ENCODE data around the gene ZC3H6. TPM values are rescaled to one million over a fixed set of nuclear protein-coding genes. Genes with fewer than 3 reads are reported as not detected.

ZC3H6 gene
- total and polyA plus RNA-seq, 2 of the 13 experiments (the other 11 are each of a cell fraction or from before 2014, with no cell fraction given): 0.71 to 0.93 TPM

DNA sequence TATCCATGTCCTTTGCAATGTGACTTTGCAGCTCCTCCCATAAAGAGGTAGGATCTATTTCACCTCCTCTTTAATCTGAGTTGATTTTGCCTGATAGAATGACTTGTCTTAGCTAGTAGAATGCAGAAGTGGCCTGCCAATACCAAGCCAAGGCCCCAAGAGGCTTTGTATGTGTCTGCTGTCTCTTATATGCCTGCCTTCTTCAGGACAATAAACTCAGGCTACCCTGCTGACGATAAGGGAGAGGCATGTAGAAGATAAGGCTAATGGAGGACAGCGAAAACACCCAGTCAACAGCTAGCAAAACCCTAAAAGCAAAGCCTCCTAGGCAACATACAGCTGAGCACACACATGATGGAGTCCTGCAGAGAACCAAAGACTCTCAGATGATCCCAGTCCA, 18.7 kb upstream of the ZC3H6 start:
- Histone ChIP-seq H3K9me3 (ENCODE audit: low read length) (no peaks in the 10 kb centered on the region), H4K20me1 (ENCODE audit: insufficient read depth, low read length) (no peaks in the 10 kb centered on the region), H3K4me2 (ENCODE audit: low read depth, low read length) (no peak overlapping the region), H3K4me3 (replicated peaks in 1 of 3; ENCODE audit: insufficient read depth in 1 of 3, low read depth in 2 of 3, low read length in 3 of 3) (no peak overlapping the region), H3K27me3 (ENCODE audit: control insufficient read depth in 1 of 2, insufficient read depth in 2 of 2, low read length in 2 of 2) (0 out of 5 replicates have a peak, but pooled peaks cover 0 to 1% of the 10 kb centered on the region in 2 experiments), H3K36me3 (replicated peaks in 1 of 2; ENCODE audit: control insufficient read depth in 1 of 2, insufficient read depth in 2 of 2, low read length in 2 of 2) (no peaks in the 10 kb centered on the region), H3K27ac (ENCODE audit: extremely low read length, insufficient read depth, low read length) (no peak overlapping the region), H3K9ac (ENCODE audit: insufficient read depth, low read depth, low read length) (no peak overlapping the region), H3K4me1 (ENCODE audit: insufficient read depth, low read length) (peaks cover 49% of the 10 kb centered on the region), H2AFZ (ENCODE audit: low read length) (peak overlapping the region; percentile 33), H3K79me2 (ENCODE audit: insufficient read depth, low read length) (peaks cover 23% of the 10 kb centered on the region)
- in situ Hi-C loops (cut with HindIII; ENCODE audit: extremely low pct_ligation_motif_present, low pct_unique_long_range_greater_than_20kb) (loop anchor here (25.0 kb wide), 1 partner anchor 181 kb away; the partner anchor contains the start of gene RGPD8), intact Hi-C loops (cut with micrococcal nuclease; ENCODE audit: unreplicated experiment) (loop anchor here (5.0 to 10.0 kb wide), 3 partner anchors 134 to 372 kb away; partner anchors contain the start of genes ANAPC1 and CHCHD5)
- no peak for DNase-seq (ENCODE audit: low spot score)
- FAIRE-seq: no peak
- CTCF ChIA-PET (ENCODE audit: low intra/inter-chr PET ratio, low total read pairs): no interaction called here
- WGBS (ENCODE audit: low lambda C conversion rate): 46% methylated on average over 2 of the region's 2 CpGs
- no TSS peak for BruUV-seq (replicated peaks)
- ATAC-seq: no peak
- POLR2A ChIA-PET: no interaction called here
- TF ChIP-seq, protein P1, sequence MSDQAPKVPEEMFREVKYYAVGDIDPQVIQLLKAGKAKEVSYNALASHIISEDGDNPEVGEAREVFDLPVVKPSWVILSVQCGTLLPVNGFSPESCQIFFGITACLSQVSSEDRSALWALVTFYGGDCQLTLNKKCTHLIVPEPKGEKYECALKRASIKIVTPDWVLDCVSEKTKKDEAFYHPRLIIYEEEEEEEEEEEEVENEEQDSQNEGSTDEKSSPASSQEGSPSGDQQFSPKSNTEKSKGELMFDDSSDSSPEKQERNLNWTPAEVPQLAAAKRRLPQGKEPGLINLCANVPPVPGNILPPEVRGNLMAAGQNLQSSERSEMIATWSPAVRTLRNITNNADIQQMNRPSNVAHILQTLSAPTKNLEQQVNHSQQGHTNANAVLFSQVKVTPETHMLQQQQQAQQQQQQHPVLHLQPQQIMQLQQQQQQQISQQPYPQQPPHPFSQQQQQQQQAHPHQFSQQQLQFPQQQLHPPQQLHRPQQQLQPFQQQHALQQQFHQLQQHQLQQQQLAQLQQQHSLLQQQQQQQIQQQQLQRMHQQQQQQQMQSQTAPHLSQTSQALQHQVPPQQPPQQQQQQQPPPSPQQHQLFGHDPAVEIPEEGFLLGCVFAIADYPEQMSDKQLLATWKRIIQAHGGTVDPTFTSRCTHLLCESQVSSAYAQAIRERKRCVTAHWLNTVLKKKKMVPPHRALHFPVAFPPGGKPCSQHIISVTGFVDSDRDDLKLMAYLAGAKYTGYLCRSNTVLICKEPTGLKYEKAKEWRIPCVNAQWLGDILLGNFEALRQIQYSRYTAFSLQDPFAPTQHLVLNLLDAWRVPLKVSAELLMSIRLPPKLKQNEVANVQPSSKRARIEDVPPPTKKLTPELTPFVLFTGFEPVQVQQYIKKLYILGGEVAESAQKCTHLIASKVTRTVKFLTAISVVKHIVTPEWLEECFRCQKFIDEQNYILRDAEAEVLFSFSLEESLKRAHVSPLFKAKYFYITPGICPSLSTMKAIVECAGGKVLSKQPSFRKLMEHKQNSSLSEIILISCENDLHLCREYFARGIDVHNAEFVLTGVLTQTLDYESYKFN (CRISPR knock-in tag; conservative IDR thresholded peaks at IDR 0.05): no peak
- TF ChIP-seq ZNF101 (CRISPR knock-in tag; IDR thresholded peaks at IDR 0.05; ENCODE audit: borderline replicate concordance, low read depth) (no peak), ZNF484 (CRISPR knock-in tag; IDR thresholded peaks at IDR 0.05; ENCODE audit: borderline replicate concordance, low read depth) (no peak), KDM5A (IDR thresholded peaks at IDR 0.05; ENCODE audit: borderline replicate concordance, low read length) (no peak), ZNF367 (CRISPR knock-in tag; IDR thresholded peaks at IDR 0.05; ENCODE audit: borderline replicate concordance) (no peak), SMAD9 (CRISPR knock-in tag; IDR thresholded peaks at IDR 0.05) (no peak), MLLT10 (CRISPR knock-in tag; IDR thresholded peaks at IDR 0.05) (no peak), ZNF747 (CRISPR knock-in tag; IDR thresholded peaks at IDR 0.05; ENCODE audit: borderline replicate concordance) (no peak), ZNF282 (IDR thresholded peaks at IDR 0.05; ENCODE audit: partially characterized antibody) (no peak), FOXK2 (IDR thresholded peaks at IDR 0.05) (no peak), HNF4G (IDR thresholded peaks at IDR 0.05; ENCODE audit: borderline replicate concordance, low read depth, low read length) (no peak), HNF4G (CRISPR knock-in tag; IDR thresholded peaks at IDR 0.05; ENCODE audit: borderline replicate concordance, low read depth) (no peak)
- TF ChIP-seq, protein P2, sequence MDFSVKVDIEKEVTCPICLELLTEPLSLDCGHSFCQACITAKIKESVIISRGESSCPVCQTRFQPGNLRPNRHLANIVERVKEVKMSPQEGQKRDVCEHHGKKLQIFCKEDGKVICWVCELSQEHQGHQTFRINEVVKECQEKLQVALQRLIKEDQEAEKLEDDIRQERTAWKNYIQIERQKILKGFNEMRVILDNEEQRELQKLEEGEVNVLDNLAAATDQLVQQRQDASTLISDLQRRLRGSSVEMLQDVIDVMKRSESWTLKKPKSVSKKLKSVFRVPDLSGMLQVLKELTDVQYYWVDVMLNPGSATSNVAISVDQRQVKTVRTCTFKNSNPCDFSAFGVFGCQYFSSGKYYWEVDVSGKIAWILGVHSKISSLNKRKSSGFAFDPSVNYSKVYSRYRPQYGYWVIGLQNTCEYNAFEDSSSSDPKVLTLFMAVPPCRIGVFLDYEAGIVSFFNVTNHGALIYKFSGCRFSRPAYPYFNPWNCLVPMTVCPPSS (IDR thresholded peaks at IDR 0.05): no peak
- TF ChIP-seq, protein P3, sequence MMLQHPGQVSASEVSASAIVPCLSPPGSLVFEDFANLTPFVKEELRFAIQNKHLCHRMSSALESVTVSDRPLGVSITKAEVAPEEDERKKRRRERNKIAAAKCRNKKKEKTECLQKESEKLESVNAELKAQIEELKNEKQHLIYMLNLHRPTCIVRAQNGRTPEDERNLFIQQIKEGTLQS (CRISPR knock-in tag; IDR thresholded peaks at IDR 0.05): no peak
- TF ChIP-seq, protein P4, sequence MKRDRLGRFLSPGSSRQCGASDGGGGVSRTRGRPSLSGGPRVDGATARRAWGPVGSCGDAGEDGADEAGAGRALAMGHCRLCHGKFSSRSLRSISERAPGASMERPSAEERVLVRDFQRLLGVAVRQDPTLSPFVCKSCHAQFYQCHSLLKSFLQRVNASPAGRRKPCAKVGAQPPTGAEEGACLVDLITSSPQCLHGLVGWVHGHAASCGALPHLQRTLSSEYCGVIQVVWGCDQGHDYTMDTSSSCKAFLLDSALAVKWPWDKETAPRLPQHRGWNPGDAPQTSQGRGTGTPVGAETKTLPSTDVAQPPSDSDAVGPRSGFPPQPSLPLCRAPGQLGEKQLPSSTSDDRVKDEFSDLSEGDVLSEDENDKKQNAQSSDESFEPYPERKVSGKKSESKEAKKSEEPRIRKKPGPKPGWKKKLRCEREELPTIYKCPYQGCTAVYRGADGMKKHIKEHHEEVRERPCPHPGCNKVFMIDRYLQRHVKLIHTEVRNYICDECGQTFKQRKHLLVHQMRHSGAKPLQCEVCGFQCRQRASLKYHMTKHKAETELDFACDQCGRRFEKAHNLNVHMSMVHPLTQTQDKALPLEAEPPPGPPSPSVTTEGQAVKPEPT (CRISPR knock-in tag; IDR thresholded peaks at IDR 0.05; ENCODE audit: low read depth): no peak
- TF ChIP-seq, protein P5, sequence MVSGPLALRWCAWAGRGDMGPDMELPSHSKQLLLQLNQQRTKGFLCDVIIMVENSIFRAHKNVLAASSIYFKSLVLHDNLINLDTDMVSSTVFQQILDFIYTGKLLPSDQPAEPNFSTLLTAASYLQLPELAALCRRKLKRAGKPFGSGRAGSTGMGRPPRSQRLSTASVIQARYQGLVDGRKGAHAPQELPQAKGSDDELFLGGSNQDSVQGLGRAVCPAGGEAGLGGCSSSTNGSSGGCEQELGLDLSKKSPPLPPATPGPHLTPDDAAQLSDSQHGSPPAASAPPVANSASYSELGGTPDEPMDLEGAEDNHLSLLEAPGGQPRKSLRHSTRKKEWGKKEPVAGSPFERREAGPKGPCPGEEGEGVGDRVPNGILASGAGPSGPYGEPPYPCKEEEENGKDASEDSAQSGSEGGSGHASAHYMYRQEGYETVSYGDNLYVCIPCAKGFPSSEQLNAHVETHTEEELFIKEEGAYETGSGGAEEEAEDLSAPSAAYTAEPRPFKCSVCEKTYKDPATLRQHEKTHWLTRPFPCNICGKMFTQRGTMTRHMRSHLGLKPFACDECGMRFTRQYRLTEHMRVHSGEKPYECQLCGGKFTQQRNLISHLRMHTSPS (CRISPR knock-in tag; IDR thresholded peaks at IDR 0.05; ENCODE audit: low read depth): no peak
